WTC11 (cell line): Measurements from ENCODE around the gene ALKBH2. TPM values are rescaled to one million over a fixed set of nuclear protein-coding genes. Genes with fewer than 3 reads are reported as not detected.

Source experiments
- ATAC-seq: fragments of 200-7000 bp; cut with Tn5 transposase; 2 replicates; pipeline ENCODE4 v1.10.0; 2021; ENCODE audit warnings: mild to moderate bottlenecking, moderate library complexity
- CTCF ChIA-PET: fragments of 300-600 bp; sonication (Branson Sonifier 250); formaldehyde crosslinking; loops from one replicate; lab custom pipeline; 2021; ENCODE audit warnings: antibody characterized with exemption; lab: Charles Lee
- POLR2A ChIA-PET: fragments of 350-600 bp; sonication (Branson Sonifier 250); formaldehyde crosslinking; loops from one replicate; lab custom pipeline; 2021; ENCODE audit warnings: antibody characterized with exemption; lab: Charles Lee
- DNase-seq: peaks from one replicate; pipeline ENCODE4 v3.0.0; 2021; ENCODE audit warnings: low spot score
- H3K27ac Mint-ChIP-seq: 2 replicates; pipeline ENCODE4 v1.8.0; 2021; ENCODE audit warnings: mixed read lengths
- H3K27me3 Mint-ChIP-seq: 2 replicates; pipeline ENCODE4 v1.8.0; 2021; ENCODE audit warnings: low read depth, mild to moderate bottlenecking, moderate library complexity, mixed read lengths
- H3K36me3 Mint-ChIP-seq: 2 replicates; pipeline ENCODE4 v1.8.0; 2021; ENCODE audit warnings: mixed read lengths
- H3K4me1 Mint-ChIP-seq: 2 replicates; pipeline ENCODE4 v1.8.0; 2022; ENCODE audit warnings: mixed read lengths
- H3K4me3 Mint-ChIP-seq: 2 replicates; pipeline ENCODE4 v1.8.0; 2021; ENCODE audit warnings: mild to moderate bottlenecking, moderate library complexity, mixed read lengths
- H3K9me3 Mint-ChIP-seq: 2 replicates; pipeline ENCODE4 v1.8.0; 2021; ENCODE audit warnings: mixed read lengths
- FOXJ3 ChIP-seq: sonication (generic); formaldehyde crosslinking; IDR thresholded peaks from 2 replicates; pipeline ENCODE4 v1.9.0; 2021; ENCODE audit warnings: missing genetic modification reagents, mild to moderate bottlenecking, borderline replicate concordance
- GRHL2 ChIP-seq: fragments of 250-450 bp; sonication (Bioruptor Pico); IDR thresholded peaks from 2 replicates; pipeline ENCODE4 v1.8.0; 2022; ENCODE audit warnings: mild to moderate bottlenecking, moderate library complexity; ENCODE audit not compliant: insufficient replicate concordance, severe bottlenecking
- HMGA2 ChIP-seq: fragments of 250-450 bp; sonication (Bioruptor Pico); IDR thresholded peaks from 2 replicates; pipeline ENCODE4 v1.4.0; 2021; ENCODE audit warnings: mild to moderate bottlenecking, moderate library complexity
- JAZF1 ChIP-seq: fragments of 250-450 bp; sonication (Bioruptor Pico); IDR thresholded peaks from 2 replicates; pipeline ENCODE4 v1.9.0; 2021; ENCODE audit warnings: moderate library complexity, mild to moderate bottlenecking, inconsistent platforms
- KAT7 ChIP-seq: sonication (generic); formaldehyde crosslinking; IDR thresholded peaks from 2 replicates; pipeline ENCODE4 v1.8.1; 2023; ENCODE audit warnings: missing genetic modification reagents, mild to moderate bottlenecking, borderline replicate concordance
- NFATC4 ChIP-seq: fragments of 250-450 bp; sonication (Bioruptor Pico); IDR thresholded peaks from 2 replicates; pipeline ENCODE4 v1.9.0; 2021; ENCODE audit warnings: mild to moderate bottlenecking
- NR1H2 ChIP-seq: sonication (generic); formaldehyde crosslinking; IDR thresholded peaks from 2 replicates; pipeline ENCODE4 v1.9.0; 2021; ENCODE audit warnings: mild to moderate bottlenecking, moderate library complexity, missing genetic modification reagents
- NR2C2 ChIP-seq: sonication (generic); formaldehyde crosslinking; IDR thresholded peaks from 2 replicates; pipeline ENCODE4 v1.8.0; 2022; ENCODE audit warnings: mild to moderate bottlenecking, missing genetic modification reagents
- OVOL2 ChIP-seq: fragments of 250-450 bp; sonication (Bioruptor Pico); IDR thresholded peaks from 2 replicates; pipeline ENCODE4 v1.9.0; 2021; ENCODE audit warnings: mild to moderate bottlenecking, borderline replicate concordance
- SMAD3 ChIP-seq: sonication (generic); formaldehyde crosslinking; IDR thresholded peaks from 2 replicates; pipeline ENCODE4 v1.8.0; 2022; ENCODE audit warnings: missing genetic modification reagents, mild to moderate bottlenecking, borderline replicate concordance
- SP1 ChIP-seq: sonication (generic); formaldehyde crosslinking; conservative IDR thresholded peaks from 2 replicates; pipeline ENCODE4 v1.8.1; 2022; ENCODE audit warnings: missing genetic modification reagents
- TEAD1 ChIP-seq: sonication (generic); formaldehyde crosslinking; IDR thresholded peaks from 2 replicates; pipeline ENCODE4 v1.8.0; 2022; ENCODE audit warnings: mild to moderate bottlenecking, missing genetic modification reagents
- ZNF121 ChIP-seq: sonication (generic); formaldehyde crosslinking; IDR thresholded peaks from 2 replicates; pipeline ENCODE4 v1.8.0; 2023; ENCODE audit warnings: missing genetic modification reagents
- ZNF138 ChIP-seq: sonication (generic); formaldehyde crosslinking; conservative IDR thresholded peaks from 2 replicates; pipeline ENCODE4 v1.8.1; 2022; ENCODE audit warnings: mild to moderate bottlenecking, moderate library complexity, missing genetic modification reagents
- ZNF263 ChIP-seq: sonication (generic); formaldehyde crosslinking; IDR thresholded peaks from 2 replicates; pipeline ENCODE4 v1.8.1; 2022; ENCODE audit warnings: low read depth, mild to moderate bottlenecking, moderate library complexity, missing genetic modification reagents
- ZNF317 ChIP-seq: sonication (generic); formaldehyde crosslinking; IDR thresholded peaks from 2 replicates; pipeline ENCODE4 v1.8.1; 2023; ENCODE audit warnings: low read depth, mild to moderate bottlenecking, moderate library complexity, missing genetic modification reagents, borderline replicate concordance
- total RNA-seq: library from RNA; stranded (reverse); gene quantifications from 3 replicates; pipeline ENCODE4 v1.2.3, GENCODE V29; 2021
- TF ChIP-seq, protein P1 (sequence below): fragments of 250-450 bp; sonication (Bioruptor Pico); IDR thresholded peaks from 2 replicates; pipeline ENCODE4 v1.9.0; 2021; ENCODE audit warnings: mild to moderate bottlenecking, borderline replicate concordance
- TF ChIP-seq, protein P2 (sequence below): sonication (generic); formaldehyde crosslinking; IDR thresholded peaks from 2 replicates; pipeline ENCODE4 v1.8.1; 2022; ENCODE audit warnings: mild to moderate bottlenecking, missing genetic modification reagents, moderate library complexity, borderline replicate concordance
- TF ChIP-seq, protein P3 (sequence below): sonication (generic); formaldehyde crosslinking; IDR thresholded peaks from 2 replicates; pipeline ENCODE4 v1.8.1; 2023; ENCODE audit warnings: mild to moderate bottlenecking, moderate library complexity, missing genetic modification reagents
- TF ChIP-seq, protein P4 (sequence below): fragments of 250-450 bp; sonication (Bioruptor Pico); IDR thresholded peaks from 2 replicates; pipeline ENCODE4 v2.1.2; 2022; ENCODE audit warnings: mild to moderate bottlenecking, moderate library complexity
- TF ChIP-seq, protein P5 (sequence below): sonication (generic); formaldehyde crosslinking; IDR thresholded peaks from 2 replicates; pipeline ENCODE4 v1.8.0; 2022; ENCODE audit warnings: mild to moderate bottlenecking, missing genetic modification reagents
- TF ChIP-seq, protein P6 (sequence below): sonication (generic); formaldehyde crosslinking; IDR thresholded peaks from 2 replicates; pipeline ENCODE4 v1.8.1; 2022; ENCODE audit warnings: low read depth, mild to moderate bottlenecking, moderate library complexity, missing genetic modification reagents, borderline replicate concordance
- TF ChIP-seq, protein P7 (sequence below): sonication (generic); formaldehyde crosslinking; conservative IDR thresholded peaks from 2 replicates; pipeline ENCODE4 v1.8.1; 2022; ENCODE audit warnings: mild to moderate bottlenecking, missing genetic modification reagents
- TF ChIP-seq, protein P8 (sequence below): sonication (generic); formaldehyde crosslinking; conservative IDR thresholded peaks from 2 replicates; pipeline ENCODE4 v1.8.1; 2023; ENCODE audit warnings: mild to moderate bottlenecking, low read depth, missing genetic modification reagents, moderate library complexity

Gene ALKBH2
- total RNA-seq, 1 experiment from 2014 or later, result 15.2 TPM

DNA sequence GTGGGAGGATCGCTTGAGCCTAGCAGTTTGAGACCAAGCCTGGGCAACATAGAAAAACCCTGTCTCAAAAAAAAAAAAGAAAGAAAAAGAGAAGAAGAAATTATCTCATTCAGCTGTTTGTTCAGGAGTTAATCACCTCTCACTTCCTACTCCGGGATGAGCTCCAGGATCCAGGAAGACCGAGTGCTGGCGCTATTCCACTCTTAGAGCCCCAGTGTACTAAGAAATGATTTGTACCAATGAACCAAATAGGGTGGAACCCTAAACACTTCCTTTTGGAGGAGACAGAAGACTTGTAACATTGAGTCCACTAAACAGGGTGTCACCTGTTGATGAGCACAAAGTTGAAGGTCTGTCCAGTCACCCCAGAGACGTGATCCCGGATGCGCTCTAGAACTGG lies 3.6 kb downstream of the ALKBH2 start:
- H3K27me3 Mint-ChIP-seq, result peaks cover 12% of the 10 kb centered on the region

DNA sequence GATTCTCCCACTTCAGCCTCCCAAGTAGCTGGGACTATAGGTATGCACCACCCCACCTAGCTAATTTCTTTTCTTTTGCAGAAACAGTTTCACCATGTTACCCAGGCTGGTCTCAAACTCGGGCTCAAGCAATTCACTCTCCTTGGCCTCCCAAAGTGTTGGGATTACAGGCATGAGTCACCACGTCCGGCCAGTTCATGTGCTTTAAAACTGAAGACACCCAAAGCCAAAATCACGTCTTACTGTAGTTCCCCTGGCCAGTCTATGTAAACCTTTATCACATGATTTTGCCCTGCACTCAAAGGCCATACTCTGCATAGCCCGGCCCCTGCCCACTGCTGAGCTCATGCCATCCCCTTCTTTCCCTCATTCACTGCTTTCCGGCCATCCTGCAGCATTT lies 4.5 kb downstream of the ALKBH2 start:
- no peak for ATAC-seq
- CTCF ChIA-PET, result no interaction called here
- H3K36me3 Mint-ChIP-seq, result peaks cover 23% of the 10 kb centered on the region; the same call in 1 of the 2 replicates
- no peak for DNase-seq
- POLR2A ChIA-PET, result no interaction called here
- H3K9me3 Mint-ChIP-seq, result no peaks in the 10 kb centered on the region
- no peak overlapping the region for H3K4me3 Mint-ChIP-seq
- H3K4me1 Mint-ChIP-seq, result peaks cover 14% of the 10 kb centered on the region
- peaks cover 12% of the 10 kb centered on the region for H3K27me3 Mint-ChIP-seq
- H3K27ac Mint-ChIP-seq, result no peak overlapping the region
- TF ChIP-seq, protein P1, sequence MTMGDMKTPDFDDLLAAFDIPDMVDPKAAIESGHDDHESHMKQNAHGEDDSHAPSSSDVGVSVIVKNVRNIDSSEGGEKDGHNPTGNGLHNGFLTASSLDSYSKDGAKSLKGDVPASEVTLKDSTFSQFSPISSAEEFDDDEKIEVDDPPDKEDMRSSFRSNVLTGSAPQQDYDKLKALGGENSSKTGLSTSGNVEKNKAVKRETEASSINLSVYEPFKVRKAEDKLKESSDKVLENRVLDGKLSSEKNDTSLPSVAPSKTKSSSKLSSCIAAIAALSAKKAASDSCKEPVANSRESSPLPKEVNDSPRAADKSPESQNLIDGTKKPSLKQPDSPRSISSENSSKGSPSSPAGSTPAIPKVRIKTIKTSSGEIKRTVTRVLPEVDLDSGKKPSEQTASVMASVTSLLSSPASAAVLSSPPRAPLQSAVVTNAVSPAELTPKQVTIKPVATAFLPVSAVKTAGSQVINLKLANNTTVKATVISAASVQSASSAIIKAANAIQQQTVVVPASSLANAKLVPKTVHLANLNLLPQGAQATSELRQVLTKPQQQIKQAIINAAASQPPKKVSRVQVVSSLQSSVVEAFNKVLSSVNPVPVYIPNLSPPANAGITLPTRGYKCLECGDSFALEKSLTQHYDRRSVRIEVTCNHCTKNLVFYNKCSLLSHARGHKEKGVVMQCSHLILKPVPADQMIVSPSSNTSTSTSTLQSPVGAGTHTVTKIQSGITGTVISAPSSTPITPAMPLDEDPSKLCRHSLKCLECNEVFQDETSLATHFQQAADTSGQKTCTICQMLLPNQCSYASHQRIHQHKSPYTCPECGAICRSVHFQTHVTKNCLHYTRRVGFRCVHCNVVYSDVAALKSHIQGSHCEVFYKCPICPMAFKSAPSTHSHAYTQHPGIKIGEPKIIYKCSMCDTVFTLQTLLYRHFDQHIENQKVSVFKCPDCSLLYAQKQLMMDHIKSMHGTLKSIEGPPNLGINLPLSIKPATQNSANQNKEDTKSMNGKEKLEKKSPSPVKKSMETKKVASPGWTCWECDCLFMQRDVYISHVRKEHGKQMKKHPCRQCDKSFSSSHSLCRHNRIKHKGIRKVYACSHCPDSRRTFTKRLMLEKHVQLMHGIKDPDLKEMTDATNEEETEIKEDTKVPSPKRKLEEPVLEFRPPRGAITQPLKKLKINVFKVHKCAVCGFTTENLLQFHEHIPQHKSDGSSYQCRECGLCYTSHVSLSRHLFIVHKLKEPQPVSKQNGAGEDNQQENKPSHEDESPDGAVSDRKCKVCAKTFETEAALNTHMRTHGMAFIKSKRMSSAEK (CRISPR knock-in tag), result no peak
- TF ChIP-seq SP1 (CRISPR knock-in tag) (no peak), ZNF121 (CRISPR knock-in tag) (no peak), NR1H2 (CRISPR knock-in tag) (no peak), TEAD1 (CRISPR knock-in tag) (no peak), SMAD3 (CRISPR knock-in tag) (no peak)
- TF ChIP-seq, protein P2, sequence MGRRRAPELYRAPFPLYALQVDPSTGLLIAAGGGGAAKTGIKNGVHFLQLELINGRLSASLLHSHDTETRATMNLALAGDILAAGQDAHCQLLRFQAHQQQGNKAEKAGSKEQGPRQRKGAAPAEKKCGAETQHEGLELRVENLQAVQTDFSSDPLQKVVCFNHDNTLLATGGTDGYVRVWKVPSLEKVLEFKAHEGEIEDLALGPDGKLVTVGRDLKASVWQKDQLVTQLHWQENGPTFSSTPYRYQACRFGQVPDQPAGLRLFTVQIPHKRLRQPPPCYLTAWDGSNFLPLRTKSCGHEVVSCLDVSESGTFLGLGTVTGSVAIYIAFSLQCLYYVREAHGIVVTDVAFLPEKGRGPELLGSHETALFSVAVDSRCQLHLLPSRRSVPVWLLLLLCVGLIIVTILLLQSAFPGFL (CRISPR knock-in tag), result no peak
- TF ChIP-seq, protein P3, sequence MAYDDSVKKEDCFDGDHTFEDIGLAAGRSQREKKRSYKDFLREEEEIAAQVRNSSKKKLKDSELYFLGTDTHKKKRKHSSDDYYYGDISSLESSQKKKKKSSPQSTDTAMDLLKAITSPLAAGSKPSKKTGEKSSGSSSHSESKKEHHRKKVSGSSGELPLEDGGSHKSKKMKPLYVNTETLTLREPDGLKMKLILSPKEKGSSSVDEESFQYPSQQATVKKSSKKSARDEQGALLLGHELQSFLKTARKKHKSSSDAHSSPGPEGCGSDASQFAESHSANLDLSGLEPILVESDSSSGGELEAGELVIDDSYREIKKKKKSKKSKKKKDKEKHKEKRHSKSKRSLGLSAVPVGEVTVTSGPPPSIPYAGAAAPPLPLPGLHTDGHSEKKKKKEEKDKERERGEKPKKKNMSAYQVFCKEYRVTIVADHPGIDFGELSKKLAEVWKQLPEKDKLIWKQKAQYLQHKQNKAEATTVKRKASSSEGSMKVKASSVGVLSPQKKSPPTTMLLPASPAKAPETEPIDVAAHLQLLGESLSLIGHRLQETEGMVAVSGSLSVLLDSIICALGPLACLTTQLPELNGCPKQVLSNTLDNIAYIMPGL (CRISPR knock-in tag), result no peak

More for the DNA sequence above, 3.6 kb downstream of the ALKBH2 start:
- POLR2A ChIA-PET, result interaction anchor here (0.7 kb wide), 1 partner anchor 374 kb away, joined by 3 read pairs; no protein-coding TSS in a partner anchor
- peaks cover 14% of the 10 kb centered on the region for H3K4me1 Mint-ChIP-seq
- ATAC-seq (no peak), DNase-seq (no peak)
- H3K27ac Mint-ChIP-seq, result no peak overlapping the region
- TF ChIP-seq, protein P2 (CRISPR knock-in tag), result no peak
- TF ChIP-seq NFATC4 (CRISPR knock-in tag) (no peak), GRHL2 (CRISPR knock-in tag) (no peak), JAZF1 (CRISPR knock-in tag) (no peak), ZNF317 (CRISPR knock-in tag) (no peak), FOXJ3 (CRISPR knock-in tag) (no peak), OVOL2 (CRISPR knock-in tag) (no peak), NR2C2 (CRISPR knock-in tag) (no peak), HMGA2 (CRISPR knock-in tag) (no peak), ZNF138 (no peak), KAT7 (CRISPR knock-in tag) (no peak), ZNF263 (CRISPR knock-in tag) (no peak)
- TF ChIP-seq, protein P4, sequence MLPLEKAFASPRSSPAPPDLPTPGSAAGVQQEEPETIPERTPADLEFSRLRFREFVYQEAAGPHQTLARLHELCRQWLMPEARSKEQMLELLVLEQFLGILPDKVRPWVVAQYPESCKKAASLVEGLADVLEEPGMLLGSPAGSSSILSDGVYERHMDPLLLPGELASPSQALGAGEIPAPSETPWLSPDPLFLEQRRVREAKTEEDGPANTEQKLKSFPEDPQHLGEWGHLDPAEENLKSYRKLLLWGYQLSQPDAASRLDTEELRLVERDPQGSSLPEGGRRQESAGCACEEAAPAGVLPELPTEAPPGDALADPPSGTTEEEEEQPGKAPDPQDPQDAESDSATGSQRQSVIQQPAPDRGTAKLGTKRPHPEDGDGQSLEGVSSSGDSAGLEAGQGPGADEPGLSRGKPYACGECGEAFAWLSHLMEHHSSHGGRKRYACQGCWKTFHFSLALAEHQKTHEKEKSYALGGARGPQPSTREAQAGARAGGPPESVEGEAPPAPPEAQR (CRISPR knock-in tag), result no peak
- TF ChIP-seq, protein P5, sequence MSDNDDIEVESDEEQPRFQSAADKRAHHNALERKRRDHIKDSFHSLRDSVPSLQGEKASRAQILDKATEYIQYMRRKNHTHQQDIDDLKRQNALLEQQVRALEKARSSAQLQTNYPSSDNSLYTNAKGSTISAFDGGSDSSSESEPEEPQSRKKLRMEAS (CRISPR knock-in tag), result no peak
- TF ChIP-seq, protein P6, sequence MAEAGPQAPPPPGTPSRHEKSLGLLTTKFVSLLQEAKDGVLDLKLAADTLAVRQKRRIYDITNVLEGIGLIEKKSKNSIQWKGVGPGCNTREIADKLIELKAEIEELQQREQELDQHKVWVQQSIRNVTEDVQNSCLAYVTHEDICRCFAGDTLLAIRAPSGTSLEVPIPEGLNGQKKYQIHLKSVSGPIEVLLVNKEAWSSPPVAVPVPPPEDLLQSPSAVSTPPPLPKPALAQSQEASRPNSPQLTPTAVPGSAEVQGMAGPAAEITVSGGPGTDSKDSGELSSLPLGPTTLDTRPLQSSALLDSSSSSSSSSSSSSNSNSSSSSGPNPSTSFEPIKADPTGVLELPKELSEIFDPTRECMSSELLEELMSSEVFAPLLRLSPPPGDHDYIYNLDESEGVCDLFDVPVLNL, result no peak
- TF ChIP-seq, protein P7, sequence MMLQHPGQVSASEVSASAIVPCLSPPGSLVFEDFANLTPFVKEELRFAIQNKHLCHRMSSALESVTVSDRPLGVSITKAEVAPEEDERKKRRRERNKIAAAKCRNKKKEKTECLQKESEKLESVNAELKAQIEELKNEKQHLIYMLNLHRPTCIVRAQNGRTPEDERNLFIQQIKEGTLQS (CRISPR knock-in tag), result no peak
- TF ChIP-seq, protein P8, sequence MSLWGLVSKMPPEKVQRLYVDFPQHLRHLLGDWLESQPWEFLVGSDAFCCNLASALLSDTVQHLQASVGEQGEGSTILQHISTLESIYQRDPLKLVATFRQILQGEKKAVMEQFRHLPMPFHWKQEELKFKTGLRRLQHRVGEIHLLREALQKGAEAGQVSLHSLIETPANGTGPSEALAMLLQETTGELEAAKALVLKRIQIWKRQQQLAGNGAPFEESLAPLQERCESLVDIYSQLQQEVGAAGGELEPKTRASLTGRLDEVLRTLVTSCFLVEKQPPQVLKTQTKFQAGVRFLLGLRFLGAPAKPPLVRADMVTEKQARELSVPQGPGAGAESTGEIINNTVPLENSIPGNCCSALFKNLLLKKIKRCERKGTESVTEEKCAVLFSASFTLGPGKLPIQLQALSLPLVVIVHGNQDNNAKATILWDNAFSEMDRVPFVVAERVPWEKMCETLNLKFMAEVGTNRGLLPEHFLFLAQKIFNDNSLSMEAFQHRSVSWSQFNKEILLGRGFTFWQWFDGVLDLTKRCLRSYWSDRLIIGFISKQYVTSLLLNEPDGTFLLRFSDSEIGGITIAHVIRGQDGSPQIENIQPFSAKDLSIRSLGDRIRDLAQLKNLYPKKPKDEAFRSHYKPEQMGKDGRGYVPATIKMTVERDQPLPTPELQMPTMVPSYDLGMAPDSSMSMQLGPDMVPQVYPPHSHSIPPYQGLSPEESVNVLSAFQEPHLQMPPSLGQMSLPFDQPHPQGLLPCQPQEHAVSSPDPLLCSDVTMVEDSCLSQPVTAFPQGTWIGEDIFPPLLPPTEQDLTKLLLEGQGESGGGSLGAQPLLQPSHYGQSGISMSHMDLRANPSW, result no peak
- no peaks in the 10 kb centered on the region for H3K9me3 Mint-ChIP-seq
- H3K4me3 Mint-ChIP-seq, result no peak overlapping the region
- CTCF ChIA-PET, result no interaction called here
- H3K36me3 Mint-ChIP-seq, result peaks cover 23% of the 10 kb centered on the region; the same call in 1 of the 2 replicates
